GM18505 (cell line): Measurements from ENCODE around the gene LRRC4C.

Experiments
- ATAC-seq: cut with Tn5 transposase; IDR thresholded peaks from one replicate; pipeline ENCODE4 v1.9.1; 2021; ENCODE audit not compliant: unreplicated experiment
- POLR2A ChIP-seq: IDR thresholded peaks from 4 replicates; pipeline ENCODE4 v1.6.1; 2011; ENCODE audit warnings: borderline replicate concordance; ENCODE audit not compliant: insufficient read depth, insufficient read length; ENCODE audit errors: extremely low read depth

Gene LRRC4C

GRCh38 chr11:40387240-40387980 lies 1072.0 kb downstream of the LRRC4C start:
- TF ChIP-seq POLR2A: no peak
- ATAC-seq: no peak

GRCh38 chr11:40384991-40385390 lies 1074.5 kb downstream of the LRRC4C start:
- TF ChIP-seq POLR2A: no peak
- no peak for ATAC-seq

GRCh38 chr11:40381481-40381880 lies 1078.0 kb downstream of the LRRC4C start:
- no peak for TF ChIP-seq POLR2A
- ATAC-seq: no peak

GRCh38 chr11:40380835-40381234 lies 1078.6 kb downstream of the LRRC4C start:
- TF ChIP-seq POLR2A: no peak
- ATAC-seq: no peak

GRCh38 chr11:40376331-40376730 lies 1083.1 kb downstream of the LRRC4C start:
- no peak for TF ChIP-seq POLR2A
- ATAC-seq: no peak

GRCh38 chr11:40370821-40371616 lies 1088.4 kb downstream of the LRRC4C start:
- no peak for ATAC-seq
- no peak for TF ChIP-seq POLR2A

GRCh38 chr11:40360206-40360798 lies 1099.2 kb downstream of the LRRC4C start:
- TF ChIP-seq POLR2A: no peak
- no peak for ATAC-seq

GRCh38 chr11:40354121-40354520 lies 1105.3 kb downstream of the LRRC4C start:
- no peak for ATAC-seq
- TF ChIP-seq POLR2A: no peak

- no peak for TF ChIP-seq POLR2A
- ATAC-seq: no peak
Measured at GRCh38 chr11:40340911-40341310, 1118.5 kb downstream of the LRRC4C start.

- ATAC-seq: no peak
- no peak for TF ChIP-seq POLR2A
Measured at GRCh38 chr11:40338739-40339138, 1120.7 kb downstream of the LRRC4C start.

GRCh38 chr11:40338062-40338461 lies 1121.4 kb downstream of the LRRC4C start:
- no peak for ATAC-seq
- TF ChIP-seq POLR2A: no peak

GRCh38 chr11:40337118-40337517 lies 1122.3 kb downstream of the LRRC4C start:
- no peak for TF ChIP-seq POLR2A
- no peak for ATAC-seq

- TF ChIP-seq POLR2A: no peak
- no peak for ATAC-seq
Measured at GRCh38 chr11:40328890-40329614, 1130.4 kb downstream of the LRRC4C start.
